PFSK-1 (cell line): ENCODE results near the gene CREB1.

Source experiments
- POLR2AphosphoS5 ChIP-seq: IDR thresholded peaks from 2 replicates; pipeline ENCODE4 v1.6.1; 2012; ENCODE audit warnings: low read depth, mild to moderate bottlenecking, control low read depth, low read length, moderate library complexity
- SIN3A ChIP-seq: IDR thresholded peaks from 2 replicates; pipeline ENCODE4 v1.6.1; 2012; ENCODE audit warnings: mild to moderate bottlenecking, low read length, moderate library complexity, borderline replicate concordance; ENCODE audit not compliant: insufficient read depth
- TAF1 ChIP-seq: IDR thresholded peaks from 2 replicates; pipeline ENCODE4 v1.6.1; 2012; ENCODE audit warnings: low read length, control low read depth, borderline replicate concordance; ENCODE audit not compliant: insufficient read depth

GRCh38 chr2:207543272-207543671, 13.5 kb downstream of the CREB1 start:
- TF ChIP-seq SIN3A (no peak), POLR2AphosphoS5 (no peak), TAF1 (no peak)
